DND-41 (cell line): ENCODE measurements around the gene ZNF135.

ENCODE experiments used
- CTCF ChIP-seq: IDR thresholded peaks from 2 replicates; pipeline ENCODE4 v1.5.1; 2012; ENCODE audit warnings: borderline replicate concordance, low read length, moderate library complexity, mild to moderate bottlenecking; ENCODE audit not compliant: poor library complexity, severe bottlenecking; ENCODE audit errors: extremely low read depth
- EZH2 ChIP-seq: IDR thresholded peaks from 3 replicates; pipeline ENCODE4 v1.6.1; 2012; ENCODE audit warnings: borderline replicate concordance, low read depth, mild to moderate bottlenecking, moderate library complexity, low read length, inconsistent platforms; ENCODE audit not compliant: severe bottlenecking

GRCh38 chr19:58052256-58052655 lies 6.8 kb upstream of the ZNF135 start:
- TF ChIP-seq CTCF: no peak
- no peak for TF ChIP-seq EZH2
